GM12892 (cell line): Measurements from ENCODE around the gene TRAPPC3.

Experiments used
- POLR2A ChIP-seq: IDR thresholded peaks from 2 replicates; pipeline ENCODE4 v1.6.1; 2011; ENCODE audit warnings: low read depth, low read length, control low read depth
- POLR2AphosphoS5 ChIP-seq: IDR thresholded peaks from 2 replicates; pipeline ENCODE4 v1.6.1; 2011; ENCODE audit warnings: low read depth, low read length, control low read depth
- TAF1 ChIP-seq: IDR thresholded peaks from 2 replicates; pipeline ENCODE4 v1.6.1; 2011; ENCODE audit warnings: low read depth, mild to moderate bottlenecking, control low read depth, low read length, borderline replicate concordance

DNA sequence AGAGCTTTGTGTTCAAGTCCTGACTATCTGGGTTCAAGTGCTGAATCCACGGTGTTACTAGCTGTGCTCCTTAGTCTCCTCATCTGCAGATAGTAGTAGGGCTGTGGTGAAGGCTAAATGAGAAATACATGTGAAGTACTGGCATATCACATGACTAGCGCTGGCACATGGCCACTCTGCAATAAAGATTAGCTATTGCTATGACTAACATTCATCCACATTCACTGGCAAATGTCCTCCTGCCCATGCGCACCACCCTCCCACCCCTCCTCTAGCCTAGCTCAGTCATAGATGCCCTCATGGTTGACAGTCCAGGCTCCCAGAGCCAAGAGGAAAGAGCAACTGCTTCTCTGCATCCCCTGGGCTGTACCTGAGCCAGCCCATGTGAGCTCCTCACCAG lies 15.8 kb downstream of the TRAPPC3 start:
- no peak for TF ChIP-seq POLR2A
- no peak for TF ChIP-seq POLR2AphosphoS5
- no peak for TF ChIP-seq TAF1
